Lung (tissue), 12 donors: ENCODE measurements around the gene CEPT1. TPM values are rescaled to one million over a fixed set of nuclear protein-coding genes. Genes with fewer than 3 reads are reported as not detected.

ENCODE experiments used
- ATAC-seq: fragments of 200-7000 bp; cut with Tn5 transposase; one replicate; pipeline ENCODE4 v1.9.1; 2020; ENCODE audit warnings: moderate number of reproducible peaks; ENCODE audit not compliant: insufficient read depth, low FRiP score
- DNase-seq, 3 donors: peaks; one replicate each; pipeline ENCODE4 v3.0.0-alpha.2; 2013 to 2017
- H3K27ac ChIP-seq, 2 donors: one replicate each; pipeline ENCODE4 v1.5.1; 2013; ENCODE audit warnings: mild to moderate bottlenecking in 2 of 2, moderate library complexity in 2 of 2, control low read depth in 1 of 2, inconsistent platforms in 1 of 2, low read depth in 1 of 2, low read length in 1 of 2
- H3K27me3 ChIP-seq, 3 donors: one replicate each; pipeline ENCODE4 v1.5.1; 2013; ENCODE audit warnings: low read length in 2 of 3; ENCODE audit not compliant: control insufficient read depth in 3 of 3, insufficient read depth in 3 of 3
- H3K36me3 ChIP-seq, 4 donors: one replicate each; pipeline ENCODE4 v1.5.1; 2013; ENCODE audit warnings: low read length in 4 of 4, mild to moderate bottlenecking in 1 of 4, moderate library complexity in 1 of 4; ENCODE audit not compliant: control insufficient read depth in 4 of 4, insufficient read depth in 4 of 4
- H3K4me1 ChIP-seq, 5 donors: one replicate each; pipeline ENCODE4 v1.5.1; 2013; ENCODE audit warnings: low read length in 5 of 5, mild to moderate bottlenecking in 2 of 5, moderate library complexity in 1 of 5; ENCODE audit not compliant: control insufficient read depth in 5 of 5, insufficient read depth in 5 of 5
- H3K4me3 ChIP-seq: one replicate; pipeline ENCODE4 v1.5.1; 2013; ENCODE audit warnings: mild to moderate bottlenecking, control low read depth, moderate library complexity
- H3K9ac ChIP-seq, 2 donors: one replicate each; pipeline ENCODE4 v1.5.1; 2013; ENCODE audit warnings: low read length in 2 of 2, control low read depth in 1 of 2; ENCODE audit not compliant: insufficient read depth in 1 of 2
- H3K9me3 ChIP-seq, 4 donors: one replicate each; pipeline ENCODE4 v1.5.1; 2013; ENCODE audit warnings: low read length in 3 of 4, mild to moderate bottlenecking in 1 of 4, moderate library complexity in 1 of 4; ENCODE audit not compliant: control insufficient read depth in 4 of 4, insufficient read depth in 3 of 4
- WGBS, 2 donors: extraction: QIAGEN DNeasy Blood & Tissue Kit; methylation state at CpG; one replicate each; pipeline ENCODE4 v1.1.7; 2013; 5-methylcytosine and 5-hydroxymethylcytosine counted together
- polyA plus RNA-seq, 2 donors: library from polyadenylated mRNA; stranded (reverse); fragments of 200-250 nt; gene quantifications; one replicate each; pipeline ENCODE4 v1.2.1, GENCODE V29; 2013
- total RNA-seq, 2 donors: library from RNA; depleted of rRNA in 1 of 2; stranded (reverse); fragments of >200 nt in 1 of 2; gene quantifications; one replicate each; pipeline ENCODE4 v1.2.1, GENCODE V29; 2014 to 2021
- TF ChIP-seq, protein P1 (sequence below): IDR thresholded peaks from 2 replicates; pipeline ENCODE4 v1.5.1; 2012; ENCODE audit warnings: mild to moderate bottlenecking; ENCODE audit errors: control extremely low read depth, extremely low read depth
- donor health status: control.
- donor health status: control.
- donor health status: Bipolar disorder and iron deficiency.
- donor health status: healthy.
- donor health status: DM: yes; HTN: yes; CAD: no.

Gene CEPT1
- total and polyA plus RNA-seq, 4 donors, result 18.6 to 71.2 (median 26.2) TPM

DNA sequence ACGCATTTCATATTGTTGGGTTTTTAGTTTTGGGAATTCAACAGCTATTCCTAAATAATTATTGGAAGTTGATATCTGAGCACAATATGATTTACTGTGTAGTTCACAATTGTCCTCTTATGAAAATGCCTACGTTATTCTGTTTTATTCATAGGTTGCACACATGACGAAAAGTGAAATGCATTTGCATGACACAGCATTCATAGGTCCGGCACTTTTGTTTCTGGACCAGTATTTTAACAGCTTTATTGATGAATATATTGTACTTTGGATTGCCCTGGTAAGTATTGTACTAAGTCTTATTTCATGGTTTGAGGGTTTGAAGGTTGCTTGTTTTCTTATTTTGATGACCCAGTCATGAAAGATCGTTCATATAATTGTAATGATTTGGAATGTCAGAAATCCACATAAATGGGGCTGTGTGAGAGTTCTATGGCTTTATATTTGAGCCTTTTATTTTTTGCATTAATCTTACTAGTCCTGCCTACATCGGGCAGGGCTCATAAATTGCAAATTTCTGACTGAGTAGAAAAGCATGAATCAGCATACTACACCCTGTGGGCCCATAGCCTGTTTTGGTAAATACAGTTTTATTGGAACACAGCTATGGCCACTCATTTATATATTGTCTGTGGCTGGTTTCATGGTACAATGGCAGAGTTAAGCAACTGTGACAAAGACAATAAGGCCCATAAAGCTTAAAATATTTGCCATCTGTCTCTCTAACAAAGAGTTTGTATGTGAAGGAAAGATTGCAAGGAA is 43.5 kb downstream of the CEPT1 start:
- Histone ChIP-seq H3K9me3 (no peaks in the 10 kb centered on the region), H3K27me3 (no peaks in the 10 kb centered on the region), H3K36me3 (peaks cover 7 to 27% (median 10%) of the 10 kb centered on the region in 4 donors), H3K4me3 (no peak overlapping the region), H3K9ac (no peak overlapping the region), H3K27ac (no peak overlapping the region), H3K4me1 (no peaks in the 10 kb centered on the region)
- TF ChIP-seq, protein P1, sequence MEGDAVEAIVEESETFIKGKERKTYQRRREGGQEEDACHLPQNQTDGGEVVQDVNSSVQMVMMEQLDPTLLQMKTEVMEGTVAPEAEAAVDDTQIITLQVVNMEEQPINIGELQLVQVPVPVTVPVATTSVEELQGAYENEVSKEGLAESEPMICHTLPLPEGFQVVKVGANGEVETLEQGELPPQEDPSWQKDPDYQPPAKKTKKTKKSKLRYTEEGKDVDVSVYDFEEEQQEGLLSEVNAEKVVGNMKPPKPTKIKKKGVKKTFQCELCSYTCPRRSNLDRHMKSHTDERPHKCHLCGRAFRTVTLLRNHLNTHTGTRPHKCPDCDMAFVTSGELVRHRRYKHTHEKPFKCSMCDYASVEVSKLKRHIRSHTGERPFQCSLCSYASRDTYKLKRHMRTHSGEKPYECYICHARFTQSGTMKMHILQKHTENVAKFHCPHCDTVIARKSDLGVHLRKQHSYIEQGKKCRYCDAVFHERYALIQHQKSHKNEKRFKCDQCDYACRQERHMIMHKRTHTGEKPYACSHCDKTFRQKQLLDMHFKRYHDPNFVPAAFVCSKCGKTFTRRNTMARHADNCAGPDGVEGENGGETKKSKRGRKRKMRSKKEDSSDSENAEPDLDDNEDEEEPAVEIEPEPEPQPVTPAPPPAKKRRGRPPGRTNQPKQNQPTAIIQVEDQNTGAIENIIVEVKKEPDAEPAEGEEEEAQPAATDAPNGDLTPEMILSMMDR, result no peak
- no peak for ATAC-seq
- WGBS, 2 donors, result 91 to 93% methylated on average over 6 of the region's 6 CpGs
- DNase-seq, result no peak

DNA sequence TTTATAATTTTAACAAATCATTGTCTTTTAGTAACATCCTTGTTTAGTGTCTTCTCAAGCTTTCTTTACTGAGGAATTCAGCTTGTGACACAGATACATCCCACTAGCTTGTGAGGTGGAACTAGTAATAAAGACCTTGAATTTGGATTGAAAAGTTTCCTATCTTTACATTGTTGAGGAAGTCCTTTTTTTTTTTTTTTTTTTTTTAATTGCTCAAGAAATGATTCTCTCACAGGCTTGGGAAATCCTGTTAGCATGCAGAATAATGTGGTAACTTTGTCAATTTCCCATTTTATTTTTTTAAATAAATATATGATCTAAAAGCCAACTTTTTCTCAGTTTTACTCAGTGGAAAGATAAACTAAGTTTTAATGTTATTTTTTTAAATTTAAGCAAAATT is 44.6 kb downstream of the CEPT1 start:
- TF ChIP-seq, protein P1, result no peak
- Histone ChIP-seq H3K27me3 (no peaks in the 10 kb centered on the region), H3K27ac (no peak overlapping the region), H3K9ac (no peak overlapping the region), H3K4me1 (no peaks in the 10 kb centered on the region), H3K9me3 (no peaks in the 10 kb centered on the region), H3K36me3 (peaks cover 6 to 27% (median 10%) of the 10 kb centered on the region in 4 donors), H3K4me3 (no peak overlapping the region)
- ATAC-seq (no peak), DNase-seq (no peak)

DNA sequence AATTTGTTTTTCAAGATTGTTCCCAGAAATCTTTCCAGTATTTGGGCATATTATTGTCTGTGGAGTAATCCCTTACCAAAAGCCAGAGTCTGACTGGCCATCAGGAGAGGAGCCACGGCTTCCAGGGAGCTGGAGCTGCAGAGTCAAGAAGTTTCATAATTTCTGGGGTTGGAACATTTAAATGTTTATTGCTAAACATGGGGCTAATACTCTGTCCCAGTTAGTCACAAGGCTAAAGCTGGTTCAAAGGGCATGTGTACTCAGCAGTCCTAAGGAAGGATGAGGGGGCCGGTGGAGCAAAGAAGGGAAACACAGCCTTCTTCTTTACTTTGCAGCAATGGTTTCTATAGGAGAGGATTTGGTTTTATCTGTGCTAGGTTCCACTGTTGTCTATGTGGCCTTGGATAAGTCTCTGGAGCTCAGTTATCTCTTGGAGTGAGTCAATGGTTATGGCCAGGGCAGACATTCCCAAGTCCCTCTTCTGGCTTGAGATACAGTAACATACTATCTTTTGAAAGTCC is 51.0 kb downstream of the CEPT1 start:
- DNase-seq (peak in 2 of 3 donors; percentile 31 to 64), ATAC-seq (no peak)
- H3K9ac ChIP-seq, result no peak overlapping the region
- peaks cover 0 to 38% (median 17%) of the 10 kb centered on the region in 5 donors for H3K4me1 ChIP-seq
- no peaks in the 10 kb centered on the region for H3K9me3 ChIP-seq
- 63% methylated on average over 2 of the region's 2 CpGs for WGBS, 2 donors
- no peak overlapping the region for H3K4me3 ChIP-seq
- peaks cover 3 to 19% (median 10%) of the 10 kb centered on the region in 4 donors for H3K36me3 ChIP-seq
- H3K27me3 ChIP-seq, result no peaks in the 10 kb centered on the region
- H3K27ac ChIP-seq, result no peak overlapping the region
- TF ChIP-seq, protein P1, result no peak
